ACHN (cell line): ENCODE results near the gene MPV17L.
"Not testable (repeated sequence)": the region's sequence is repeated elsewhere in the genome, so short reads cannot be mapped to it uniquely, and the experiment has no call there.

ENCODE experiments used
- DNase-seq: peaks from one replicate; pipeline ENCODE4 v3.0.0-alpha.2; 2015
- in situ Hi-C: cut with HindIII; loops from 2 replicates; pipeline ENCODE4 v1.10.0; 2017; ENCODE audit warnings: low sequenced_read_pairs, low pct_ligation_motif_present, low pct_unique_long_range_greater_than_20kb

MPV17L gene

DNA sequence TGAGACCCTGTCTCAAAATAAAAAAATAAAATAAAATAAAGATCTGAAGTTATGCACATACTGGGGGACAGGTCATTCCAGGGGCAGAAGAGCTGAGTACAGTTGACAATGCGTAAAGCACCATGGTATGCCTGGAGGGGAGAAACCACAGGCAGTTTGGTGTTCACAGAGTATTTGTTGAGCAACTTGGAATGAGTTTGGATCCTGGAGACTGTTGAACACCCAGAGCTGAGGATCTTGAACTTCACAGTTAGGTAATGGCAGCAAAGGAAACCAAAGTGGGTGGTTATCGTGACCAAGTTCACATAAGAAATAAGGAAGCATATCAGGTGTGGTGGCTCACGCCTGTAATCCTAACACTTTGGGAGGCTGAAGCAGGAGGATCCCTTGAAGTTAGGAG lies 8.5 kb downstream of the MPV17L start:
- in situ Hi-C loops, DNase-seq: not testable (repeated sequence)

DNA sequence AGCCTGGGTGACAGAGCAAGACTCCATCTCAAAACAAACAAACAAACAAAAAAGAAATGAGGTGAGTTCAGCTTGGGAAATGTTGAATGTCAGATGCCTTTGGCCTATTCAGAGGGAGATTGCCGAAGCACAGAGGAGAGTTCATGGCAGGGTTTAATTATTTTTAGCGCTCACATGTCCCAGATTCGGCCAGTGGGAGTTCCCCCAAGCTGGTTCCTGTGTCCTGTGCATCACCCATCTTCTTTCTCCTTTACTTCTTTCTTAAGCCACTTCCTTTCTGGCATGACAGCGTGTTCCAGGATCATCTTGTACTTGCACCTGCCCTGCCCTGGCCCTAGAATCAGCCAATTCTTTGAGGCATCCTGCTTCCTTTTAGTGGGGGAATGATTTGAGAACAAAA lies 9.2 kb downstream of the MPV17L start:
- DNase-seq: no peak
- in situ Hi-C loops: no loop called here

DNA sequence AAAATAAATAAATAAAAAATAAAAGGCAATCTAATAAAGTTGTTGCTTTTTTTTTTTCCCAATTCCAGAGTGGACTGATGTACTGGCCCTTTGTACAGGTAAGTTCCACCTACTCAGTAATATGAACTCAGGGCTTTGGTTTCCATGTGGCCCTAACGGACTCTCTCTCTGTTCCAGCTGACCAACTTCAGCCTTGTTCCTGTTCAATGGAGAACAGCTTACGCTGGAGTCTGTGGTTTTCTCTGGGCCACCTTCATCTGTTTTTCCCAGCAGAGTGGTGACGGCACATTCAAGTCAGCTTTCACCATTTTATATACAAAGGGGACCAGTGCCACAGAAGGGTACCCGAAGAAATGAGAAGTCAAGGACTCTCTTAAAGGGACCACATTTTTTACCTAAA lies 12.2 kb downstream of the MPV17L start:
- in situ Hi-C loops, DNase-seq: not testable (repeated sequence)

DNA sequence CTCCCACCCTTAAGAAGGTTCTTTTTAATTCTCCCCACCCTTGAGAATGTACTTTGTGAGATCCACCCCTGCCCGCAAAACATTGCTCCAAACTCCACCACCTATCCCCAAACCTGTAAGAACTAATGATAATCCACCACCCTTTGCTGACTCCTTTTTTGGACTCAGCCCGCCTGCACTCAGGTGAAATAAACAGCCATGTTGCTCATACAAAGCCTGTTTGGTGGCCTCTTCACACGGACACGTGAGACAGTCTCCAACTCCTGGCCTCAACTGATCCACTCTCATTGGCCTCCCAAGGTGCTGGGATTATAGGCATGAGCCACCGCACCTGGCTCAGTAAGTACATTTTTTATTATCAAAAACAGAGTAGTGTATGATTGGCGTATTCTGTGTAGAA lies 13.9 kb downstream of the MPV17L start:
- in situ Hi-C loops, DNase-seq: not testable (repeated sequence)

DNA sequence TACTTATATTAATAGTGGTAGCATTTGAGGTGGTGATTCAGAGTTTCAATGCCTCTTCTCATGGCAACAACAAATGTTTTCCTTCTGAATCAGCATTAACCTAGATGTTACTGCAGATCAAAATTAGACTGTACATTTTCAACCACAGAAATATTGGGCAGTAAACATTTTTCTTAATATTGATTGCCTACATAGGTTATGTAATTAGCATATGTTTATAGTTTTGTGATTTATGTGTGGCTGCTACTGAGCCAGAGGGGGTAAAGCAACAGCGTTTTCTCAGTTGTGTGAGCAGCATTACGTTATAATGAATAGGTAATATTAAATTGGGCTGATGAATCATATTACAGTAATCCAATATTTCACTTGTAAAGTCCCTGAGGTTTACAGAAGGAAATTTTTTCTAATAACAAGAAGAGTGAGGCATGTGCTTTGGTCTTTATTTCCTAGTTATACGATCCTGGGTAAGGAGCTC lies 20.0 kb downstream of the MPV17L start:
- no peak for DNase-seq
- in situ Hi-C loops: no loop called here

DNA sequence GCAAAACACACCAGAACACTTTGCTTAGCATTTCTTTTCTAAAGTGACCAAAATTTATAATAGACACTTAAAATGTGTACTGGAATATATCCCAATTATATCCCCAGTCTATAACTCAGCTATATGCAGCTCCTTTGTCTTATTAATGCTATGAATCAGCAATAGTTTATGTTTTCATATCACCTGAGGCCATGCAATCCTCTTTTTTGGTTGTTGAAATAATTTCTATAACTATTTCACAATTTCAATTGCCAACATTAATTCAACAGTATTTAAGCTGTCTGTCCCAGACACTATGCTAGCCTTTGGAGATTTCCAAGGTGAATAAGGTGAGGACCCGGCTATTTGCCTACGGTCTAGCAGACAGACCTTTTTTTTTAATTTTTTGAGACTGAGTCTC lies 21.6 kb downstream of the MPV17L start:
- no peak for DNase-seq
- in situ Hi-C loops: no loop called here

DNA sequence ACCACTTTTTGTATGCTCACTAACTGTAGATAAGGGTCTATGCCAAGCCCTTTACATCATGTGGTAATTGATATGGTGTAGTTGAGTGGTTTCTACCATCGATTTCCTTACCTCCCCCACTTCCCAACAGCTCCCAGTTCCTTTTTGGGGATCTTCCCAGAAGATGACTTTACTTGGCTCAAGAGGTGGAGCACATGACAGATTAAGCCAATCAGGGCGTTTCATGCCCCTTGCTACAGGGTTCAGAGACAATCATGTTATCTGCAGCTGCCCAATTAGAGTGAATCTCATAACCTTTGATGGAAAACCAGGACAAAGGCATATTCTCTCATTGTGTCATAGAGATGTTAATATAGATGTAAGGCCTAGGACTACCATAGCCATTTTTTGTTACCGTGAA lies 22.7 kb downstream of the MPV17L start:
- in situ Hi-C loops: no loop called here
- DNase-seq: no peak

DNA sequence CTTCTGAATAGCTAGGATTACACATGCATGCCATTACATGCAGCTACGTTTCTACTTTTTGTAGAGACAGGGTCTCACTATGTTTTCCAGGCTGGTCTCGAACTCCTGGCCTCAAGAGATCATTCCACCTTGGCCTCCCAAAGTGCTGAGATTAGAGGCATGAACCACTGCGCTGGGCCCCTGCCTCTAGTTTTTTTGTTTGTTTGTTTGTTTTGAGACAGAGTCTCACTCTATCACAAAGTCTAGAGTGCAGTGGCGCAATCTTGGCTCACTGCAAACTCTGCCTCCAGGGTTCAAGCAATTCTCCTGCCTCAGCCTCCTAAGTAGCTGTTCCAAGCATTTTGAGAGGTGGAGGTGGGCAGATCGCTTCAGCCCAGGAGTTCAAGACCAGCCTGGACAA lies 26.1 kb downstream of the MPV17L start:
- DNase-seq, in situ Hi-C loops: not testable (repeated sequence)

DNA sequence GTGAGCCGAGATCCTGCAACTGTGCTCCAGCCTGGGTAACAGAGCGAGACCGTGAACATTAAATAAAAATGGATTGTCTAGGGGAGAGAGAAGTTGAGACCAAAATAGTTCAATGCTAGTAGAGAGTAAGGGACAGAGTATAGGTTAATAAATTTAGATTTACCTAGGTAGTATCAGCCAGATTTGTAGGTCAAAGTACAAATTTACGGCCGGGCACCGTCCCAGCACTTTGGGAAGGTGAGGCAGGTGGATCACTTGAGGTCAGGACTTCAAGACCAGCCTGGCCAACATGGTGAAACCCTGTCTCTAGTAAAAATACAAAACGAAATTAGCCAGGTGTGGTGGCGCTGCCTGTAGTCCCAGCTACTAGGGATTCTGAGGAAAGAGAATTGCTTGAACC lies 26.7 kb downstream of the MPV17L start:
- DNase-seq: no peak
- in situ Hi-C loops: no loop called here

DNA sequence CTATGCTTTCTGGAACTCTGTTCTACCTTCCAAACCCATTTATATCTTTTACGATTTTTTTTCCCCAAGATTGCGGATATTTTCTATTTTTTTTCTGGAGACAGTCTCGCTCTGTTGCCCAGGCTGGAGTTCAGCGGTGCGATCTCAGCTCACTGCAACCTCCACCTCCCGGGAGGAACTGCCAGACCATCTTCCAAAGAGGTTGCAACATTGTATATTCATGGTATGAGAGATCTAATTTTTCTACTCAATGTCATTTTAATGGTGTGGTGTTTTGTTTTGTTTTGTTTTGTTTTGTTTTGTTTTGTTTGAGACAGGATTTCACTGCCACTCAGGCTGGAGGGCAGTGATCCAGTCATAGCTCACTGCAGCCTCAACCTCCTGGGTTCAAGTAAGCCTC lies 30.3 kb downstream of the MPV17L start:
- in situ Hi-C loops: no loop called here
- DNase-seq: no peak

DNA sequence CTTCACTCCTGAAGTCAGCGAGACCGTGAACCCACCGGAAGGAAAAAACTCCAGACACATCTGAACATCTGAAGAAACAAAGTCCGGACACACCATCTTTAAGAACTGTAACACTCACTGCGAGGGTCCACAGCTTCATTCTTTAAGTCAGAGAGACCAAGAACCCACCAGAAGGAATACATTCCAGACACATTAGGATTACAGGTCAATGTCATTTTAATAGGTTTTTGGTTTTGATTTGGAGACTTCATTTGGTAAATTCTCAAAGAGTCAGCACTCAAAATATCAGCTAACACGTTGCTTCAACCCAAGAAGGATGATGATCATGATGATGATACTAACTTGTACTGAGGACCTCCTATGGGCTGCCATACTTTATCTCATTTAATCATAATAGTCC lies 31.2 kb downstream of the MPV17L start:
- in situ Hi-C loops: no loop called here
- DNase-seq: no peak

DNA sequence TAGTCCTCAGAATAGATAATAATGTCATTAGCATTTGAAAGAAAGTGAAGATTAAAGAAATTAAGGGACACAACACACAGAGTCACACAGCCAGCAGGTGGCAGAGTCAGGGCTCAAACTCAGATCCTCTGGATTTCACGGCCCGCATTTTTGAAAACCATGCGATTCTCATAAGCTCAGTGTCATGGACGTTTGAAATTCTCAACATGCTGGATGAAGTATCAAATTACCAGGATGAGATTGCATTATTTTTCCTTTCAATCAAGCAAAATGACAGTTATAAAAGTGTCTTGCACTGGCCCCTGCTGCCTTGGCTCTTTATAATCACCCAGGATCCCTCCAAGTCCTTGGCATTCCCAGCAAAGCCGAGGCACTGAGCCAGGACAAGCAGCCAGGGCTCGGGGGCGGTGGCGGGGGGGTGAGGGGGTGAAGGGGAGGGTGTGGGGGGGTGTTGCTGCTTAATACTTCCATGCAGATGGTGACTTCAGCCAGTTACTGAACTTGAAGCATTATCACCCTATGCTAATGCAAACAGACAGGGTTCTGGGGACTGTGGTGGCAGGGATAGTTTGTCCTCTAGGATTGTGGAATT lies 32.2 kb downstream of the MPV17L start:
- DNase-seq: peak; percentile 64
- in situ Hi-C loops: no loop called here

DNA sequence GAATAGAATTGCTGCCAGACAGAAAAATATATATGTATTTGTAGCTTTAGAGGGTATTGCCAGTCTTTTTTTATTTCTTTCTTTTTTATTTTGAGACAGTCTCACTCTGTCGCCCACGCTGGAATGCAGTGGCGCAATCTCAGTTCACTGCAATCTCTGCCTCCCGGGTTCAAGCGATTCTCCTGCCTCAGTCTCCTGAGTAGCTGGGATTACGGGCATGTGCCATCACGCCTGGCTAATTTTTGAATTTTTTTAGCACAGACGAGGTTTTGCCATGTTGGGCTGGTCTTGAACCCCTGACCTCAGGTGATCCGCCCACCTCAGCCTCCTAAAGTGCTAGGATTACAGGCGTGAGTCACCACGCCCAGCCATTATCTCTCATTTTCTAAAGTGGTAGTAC lies 35.3 kb downstream of the MPV17L start:
- in situ Hi-C loops, DNase-seq: not testable (repeated sequence)

DNA sequence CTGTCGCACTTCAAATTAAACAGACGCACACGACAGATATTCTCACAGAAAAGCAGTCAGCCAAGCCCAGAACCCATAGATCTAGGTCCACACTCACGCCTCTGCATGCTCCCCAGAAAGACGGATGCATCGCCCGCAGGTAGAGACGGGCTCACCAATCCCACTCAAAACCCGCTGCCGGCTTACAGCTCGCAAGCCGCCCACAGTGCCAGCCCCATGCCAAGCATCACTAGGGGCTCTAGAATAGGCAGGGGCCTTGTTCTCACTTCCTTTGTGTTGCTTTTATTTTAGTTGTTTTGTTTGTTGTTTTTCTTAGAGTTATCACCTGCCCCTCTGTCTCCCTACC lies 38.5 kb downstream of the MPV17L start:
- no peak for DNase-seq

DNA sequence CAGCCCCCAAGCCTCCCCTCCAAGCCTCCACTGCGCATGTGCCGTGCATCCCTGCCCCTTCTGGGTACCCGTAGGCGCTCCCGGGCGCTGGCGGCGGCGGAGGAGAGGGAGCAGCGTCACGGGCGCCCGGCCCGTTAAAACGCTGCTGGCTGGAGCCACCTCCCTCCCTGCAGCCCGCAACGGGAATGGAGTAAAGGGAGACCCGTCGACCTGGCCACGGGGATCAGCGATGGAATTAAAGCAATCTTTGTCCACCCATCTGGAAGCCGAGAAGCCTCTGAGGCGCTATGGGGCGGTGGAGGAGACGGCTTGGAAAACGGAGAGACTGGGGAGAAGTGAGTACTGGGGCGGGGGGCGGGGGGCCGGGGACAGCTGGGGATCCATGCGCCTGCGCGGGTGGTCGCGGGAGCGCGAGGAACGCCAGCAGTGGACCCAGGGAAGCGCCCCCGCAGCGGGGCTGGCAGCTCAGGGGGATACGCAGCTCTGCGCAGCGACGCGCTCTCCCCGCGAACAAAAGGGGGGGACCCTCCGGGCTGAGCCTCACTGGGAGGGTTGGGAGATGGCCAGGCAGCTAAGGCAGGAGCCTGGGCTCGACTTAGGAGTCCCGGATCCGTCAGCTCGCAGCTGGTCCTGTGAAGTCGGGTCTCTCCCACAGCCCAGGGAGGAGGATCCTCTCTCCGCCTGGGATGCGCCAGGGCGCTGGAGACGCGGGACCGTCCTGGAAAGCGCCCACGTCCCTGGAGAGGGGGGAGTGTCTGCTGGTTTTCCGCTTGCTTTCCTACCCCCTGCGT lies 39.1 kb downstream of the MPV17L start, which contains the start of gene BMERB1:
BMERB1 (plus strand) TSS at position 164 of the 791 bp plus-strand sequence; CDS start at position 230, 66 bp downstream.
- in situ Hi-C loops: no loop called here
- DNase-seq: peak; percentile 56

More for the DNA sequence above, 38.5 kb downstream of the MPV17L start:
- in situ Hi-C loops: no loop called here

DNA sequence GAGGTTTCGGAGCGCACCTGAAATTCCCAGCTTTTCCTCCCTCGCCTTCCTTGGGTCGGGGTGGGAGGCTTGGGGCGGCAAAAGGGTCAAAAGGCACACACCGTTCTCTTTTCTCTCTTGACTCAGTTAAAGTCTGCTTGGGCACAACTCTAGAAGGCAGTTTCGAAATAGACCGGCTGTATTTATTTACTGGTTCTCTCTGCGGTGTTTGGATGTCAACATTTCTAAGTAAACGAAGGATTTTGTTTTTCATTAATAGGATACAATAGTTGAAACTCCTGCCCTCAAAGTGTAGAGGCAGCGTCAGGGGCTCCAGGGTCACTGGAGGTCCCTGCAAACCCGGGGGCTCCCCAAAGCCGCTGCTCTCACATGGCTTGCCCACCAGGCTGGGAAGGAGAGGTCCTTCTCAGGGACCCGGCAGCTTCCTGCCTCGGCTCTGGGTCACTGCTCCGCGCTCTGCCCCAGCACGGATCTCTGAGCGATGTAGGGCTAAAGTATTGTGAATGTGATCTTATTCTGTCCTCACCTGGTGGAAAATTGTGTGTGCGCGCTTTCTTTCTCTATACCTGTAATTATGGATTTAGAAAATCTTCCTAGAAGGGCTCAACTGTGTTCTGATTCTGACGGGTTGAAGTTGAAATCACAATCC lies 39.8 kb downstream of the MPV17L start:
- in situ Hi-C loops: no loop called here
- no peak for DNase-seq

DNA sequence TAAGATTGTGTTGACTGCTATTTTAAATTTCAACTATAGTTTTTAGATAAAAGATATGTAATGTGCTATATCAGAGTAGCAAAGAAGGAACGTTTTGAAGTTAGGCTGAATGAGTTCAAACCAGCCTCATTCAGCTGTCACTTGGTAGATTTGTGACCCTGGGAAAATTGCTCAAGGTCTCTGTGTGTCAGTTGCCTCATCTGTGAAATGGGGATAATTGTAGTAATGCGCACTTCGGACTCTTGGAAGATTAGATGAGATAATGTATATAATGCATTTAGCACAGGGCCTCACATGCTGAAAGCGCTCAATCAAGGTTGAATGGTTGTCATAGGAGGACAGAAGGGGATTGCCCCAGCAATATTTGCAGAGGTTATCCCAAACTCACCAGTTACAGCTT lies 43.5 kb downstream of the MPV17L start:
- no peak for DNase-seq
- in situ Hi-C loops: no loop called here

DNA sequence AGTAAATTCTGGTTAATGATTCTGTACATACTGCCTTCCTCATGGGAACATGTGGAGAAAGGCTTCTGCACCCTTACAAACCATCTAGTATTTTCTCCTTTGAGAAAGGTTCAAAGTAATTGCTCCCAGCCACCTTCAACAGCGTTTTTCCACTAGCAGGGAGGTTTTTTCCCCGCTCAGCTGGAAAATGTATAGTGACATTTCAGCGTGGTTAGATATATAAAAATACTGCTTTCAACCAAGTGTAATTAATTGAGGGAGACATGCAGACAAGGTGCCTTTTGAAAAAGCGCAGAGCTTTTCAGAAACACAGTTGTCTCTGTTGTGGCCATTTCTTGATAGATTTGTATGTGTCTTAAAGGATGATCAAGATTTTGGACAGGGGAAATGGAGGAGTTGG lies 44.0 kb downstream of the MPV17L start:
- no peak for DNase-seq
- in situ Hi-C loops: no loop called here

DNA sequence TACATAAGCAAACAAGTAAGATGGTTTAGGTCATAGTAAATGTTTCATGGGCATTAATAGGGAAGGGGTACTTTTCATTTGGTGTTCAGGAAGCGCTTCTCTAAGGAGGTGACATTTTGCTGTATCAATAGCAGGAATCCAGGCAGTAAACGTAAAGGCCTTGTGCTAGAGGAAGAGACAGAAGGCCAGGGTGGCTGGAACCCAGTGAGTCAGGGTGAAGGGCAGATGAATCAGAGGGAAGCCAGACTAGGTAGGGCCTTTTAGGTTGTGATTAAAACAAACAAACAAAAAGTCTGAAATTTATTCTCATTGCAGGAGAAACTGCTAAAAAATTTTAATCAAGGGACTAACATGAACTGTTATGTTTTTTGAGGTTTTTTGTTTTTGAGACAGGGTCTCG lies 45.3 kb downstream of the MPV17L start:
- no peak for DNase-seq
- in situ Hi-C loops: no loop called here

DNA sequence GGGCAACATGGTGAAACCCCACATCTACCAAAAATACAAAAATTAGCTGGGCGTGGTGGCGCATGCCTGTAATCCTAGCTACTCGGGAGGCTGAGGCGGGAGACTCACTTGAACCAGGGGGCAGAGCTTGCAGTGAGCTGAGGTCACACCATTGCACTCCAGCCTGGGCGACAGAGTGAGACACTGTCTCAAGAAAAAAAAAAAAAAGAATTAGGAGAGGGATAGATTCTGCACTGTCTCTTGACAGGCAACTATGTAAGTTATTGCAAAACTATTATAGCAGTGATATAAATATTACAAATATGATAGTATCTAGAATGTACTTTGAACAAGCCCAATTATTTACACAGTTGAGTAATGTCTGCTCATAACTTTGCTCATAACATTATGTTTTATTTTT lies 46.6 kb downstream of the MPV17L start:
- in situ Hi-C loops, DNase-seq: not testable (repeated sequence)
